ENCODE data around the gene GRAMD2A.

The GRAMD2A gene

GRCh38 chr15:72205896-72206676, 8.5 kb upstream of the GRAMD2A start:
- Histone ChIP-seq H3K9me3 (ENCODE audit: severe bottlenecking) (no peaks in the 10 kb centered on the region), H3K4me3 (ENCODE audit: severe bottlenecking) (no peak overlapping the region), H3K27me3 (ENCODE audit: insufficient read depth, poor library complexity, severe bottlenecking) (no peaks in the 10 kb centered on the region), H3K4me1 (ENCODE audit: insufficient read depth, poor library complexity, severe bottlenecking) (peaks cover 25% of the 10 kb centered on the region), H3K36me3 (ENCODE audit: low read depth) (peaks cover 98% of the 10 kb centered on the region), H3K27ac (ENCODE audit: poor library complexity, severe bottlenecking) (peak overlapping the region; percentile 91)
- no peak for TF ChIP-seq CTCF (IDR thresholded peaks at IDR 0.05; ENCODE audit: poor library complexity, severe bottlenecking)
- no peak for DNase-seq (ENCODE audit: low spot score)
- no peak for ATAC-seq (ENCODE audit: low read depth)

GRCh38 chr15:72205273-72205672, 7.7 kb upstream of the GRAMD2A start:
- no peak for DNase-seq (ENCODE audit: low spot score)
- Histone ChIP-seq H3K27me3 (ENCODE audit: insufficient read depth, poor library complexity, severe bottlenecking) (no peaks in the 10 kb centered on the region), H3K4me1 (ENCODE audit: insufficient read depth, poor library complexity, severe bottlenecking) (peaks cover 25% of the 10 kb centered on the region), H3K4me3 (ENCODE audit: severe bottlenecking) (no peak overlapping the region), H3K36me3 (ENCODE audit: low read depth) (peaks cover 98% of the 10 kb centered on the region), H3K27ac (ENCODE audit: poor library complexity, severe bottlenecking) (peak overlapping the region; percentile 91), H3K9me3 (ENCODE audit: severe bottlenecking) (no peaks in the 10 kb centered on the region)
- no peak for ATAC-seq (ENCODE audit: low read depth)
- no peak for TF ChIP-seq CTCF (IDR thresholded peaks at IDR 0.05; ENCODE audit: poor library complexity, severe bottlenecking)

- Histone ChIP-seq H3K9me3 (ENCODE audit: severe bottlenecking) (no peaks in the 10 kb centered on the region), H3K4me1 (ENCODE audit: insufficient read depth, poor library complexity, severe bottlenecking) (peaks cover 25% of the 10 kb centered on the region), H3K36me3 (ENCODE audit: low read depth) (peaks cover 99% of the 10 kb centered on the region), H3K27me3 (ENCODE audit: insufficient read depth, poor library complexity, severe bottlenecking) (no peaks in the 10 kb centered on the region), H3K27ac (ENCODE audit: poor library complexity, severe bottlenecking) (peak overlapping the region; percentile 91), H3K4me3 (ENCODE audit: severe bottlenecking) (no peak overlapping the region)
- ATAC-seq (ENCODE audit: low read depth) (peak; percentile 85), DNase-seq (ENCODE audit: low spot score) (peak; percentile 99)
- TF ChIP-seq CTCF (IDR thresholded peaks at IDR 0.05; ENCODE audit: poor library complexity, severe bottlenecking), result no peak
Measured at GRCh38 chr15:72203507-72203837, 5.9 kb upstream of the GRAMD2A start.

- Histone ChIP-seq H3K27ac (ENCODE audit: poor library complexity, severe bottlenecking) (peak overlapping the region; percentile 91), H3K9me3 (ENCODE audit: severe bottlenecking) (no peaks in the 10 kb centered on the region), H3K27me3 (ENCODE audit: insufficient read depth, poor library complexity, severe bottlenecking) (no peaks in the 10 kb centered on the region), H3K36me3 (ENCODE audit: low read depth) (peaks cover 95% of the 10 kb centered on the region), H3K4me3 (ENCODE audit: severe bottlenecking) (no peak overlapping the region), H3K4me1 (ENCODE audit: insufficient read depth, poor library complexity, severe bottlenecking) (peaks cover 25% of the 10 kb centered on the region)
- ATAC-seq (ENCODE audit: low read depth) (no peak), DNase-seq (ENCODE audit: low spot score) (no peak)
- no peak for TF ChIP-seq CTCF (IDR thresholded peaks at IDR 0.05; ENCODE audit: poor library complexity, severe bottlenecking)
Measured at GRCh38 chr15:72202801-72203506, 5.4 kb upstream of the GRAMD2A start.

GRCh38 chr15:72202302-72202701, 4.7 kb upstream of the GRAMD2A start:
- H3K27me3 ChIP-seq (ENCODE audit: insufficient read depth, poor library complexity, severe bottlenecking), result no peaks in the 10 kb centered on the region
- H3K27ac ChIP-seq (ENCODE audit: poor library complexity, severe bottlenecking), result peak overlapping the region; percentile 91
- H3K4me3 ChIP-seq (ENCODE audit: severe bottlenecking), result no peak overlapping the region
- peaks cover 89% of the 10 kb centered on the region for H3K36me3 ChIP-seq (ENCODE audit: low read depth)
- DNase-seq (ENCODE audit: low spot score), result no peak
- H3K9me3 ChIP-seq (ENCODE audit: severe bottlenecking), result no peaks in the 10 kb centered on the region
- H3K4me1 ChIP-seq (ENCODE audit: insufficient read depth, poor library complexity, severe bottlenecking), result peaks cover 25% of the 10 kb centered on the region
- ATAC-seq (ENCODE audit: low read depth), result no peak
- TF ChIP-seq CTCF (IDR thresholded peaks at IDR 0.05; ENCODE audit: poor library complexity, severe bottlenecking), result no peak
